Measurements from ENCODE around the gene LPP. TPM values are rescaled to one million over a fixed set of nuclear protein-coding genes. Genes with fewer than 3 reads are reported as not detected.

Gene LPP
- total RNA-seq, 1 experiment from 2014 or later, result 20.4 TPM

DNA sequence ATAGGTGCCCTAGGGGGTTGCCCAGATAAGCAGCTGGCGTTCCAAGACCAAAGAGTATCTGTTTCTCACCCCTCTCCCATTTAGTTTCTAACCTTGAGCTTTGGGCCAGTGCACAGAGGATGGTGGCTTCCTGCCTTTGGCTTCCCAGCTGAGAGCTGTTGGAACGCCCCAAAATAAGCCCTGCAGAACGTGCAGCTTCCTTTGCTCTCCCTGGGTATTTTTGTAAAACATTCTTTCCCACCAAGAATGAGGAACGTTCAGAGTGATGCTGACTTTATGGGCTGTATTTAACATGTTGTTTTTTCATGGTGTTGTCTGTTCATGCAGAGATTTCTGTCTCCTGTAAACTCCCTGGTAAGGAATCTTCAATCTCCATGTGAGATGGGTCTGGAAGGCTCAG, 63.8 kb downstream of the LPP start:
- H3F3A ChIP-seq (ENCODE audit: low read length, unreplicated experiment), result no peaks in the 10 kb centered on the region
- H2AFZ ChIP-seq (ENCODE audit: low read length), result no peak overlapping the region
- ChIA-PET POLR2A (ENCODE audit: unreplicated experiment) (no interaction called here), CTCF (no interaction called here)
- H3K79me2 ChIP-seq (ENCODE audit: low read length), result no peaks in the 10 kb centered on the region; the same call in 1 of the 2 replicates
- H3K9me2 ChIP-seq (replicated peaks; ENCODE audit: low read length), result no peaks in the 10 kb centered on the region
- no TSS peak for BruUV-seq (replicated peaks)
- intact Hi-C loops (cut with micrococcal nuclease), result no loop called here
- no peaks in the 10 kb centered on the region for H3K27me3 ChIP-seq (ENCODE audit: low read length)
- no peak overlapping the region for H3K27ac ChIP-seq (ENCODE audit: low read length)
- H3K4me1 ChIP-seq (ENCODE audit: insufficient read depth, low read length), result no peaks in the 10 kb centered on the region
- no peak overlapping the region for H3K4me2 ChIP-seq (ENCODE audit: low read length)
- ATAC-seq, result no peak
- TF ChIP-seq EZH2 (IDR thresholded peaks at IDR 0.05; ENCODE audit: low read length, unreplicated experiment), result no peak
- TF ChIP-seq CTCF (conservative IDR thresholded peaks at IDR 0.05; ENCODE audit: low read depth, low read length), result no peak
- TF ChIP-seq EZH2phosphoT487 (IDR thresholded peaks at IDR 0.05; ENCODE audit: borderline replicate concordance, low read length), result no peak
- no peak overlapping the region for H3K9ac ChIP-seq (ENCODE audit: low read length)
- no peaks in the 10 kb centered on the region for H3K9me3 ChIP-seq (ENCODE audit: low read length)
- H3K36me3 ChIP-seq (ENCODE audit: low read depth, low read length), result no peaks in the 10 kb centered on the region
- no peak overlapping the region for H3K4me3 ChIP-seq (ENCODE audit: low read length)
- no peaks in the 10 kb centered on the region for H4K20me1 ChIP-seq (ENCODE audit: low read length)
- no peak for DNase-seq

DNA sequence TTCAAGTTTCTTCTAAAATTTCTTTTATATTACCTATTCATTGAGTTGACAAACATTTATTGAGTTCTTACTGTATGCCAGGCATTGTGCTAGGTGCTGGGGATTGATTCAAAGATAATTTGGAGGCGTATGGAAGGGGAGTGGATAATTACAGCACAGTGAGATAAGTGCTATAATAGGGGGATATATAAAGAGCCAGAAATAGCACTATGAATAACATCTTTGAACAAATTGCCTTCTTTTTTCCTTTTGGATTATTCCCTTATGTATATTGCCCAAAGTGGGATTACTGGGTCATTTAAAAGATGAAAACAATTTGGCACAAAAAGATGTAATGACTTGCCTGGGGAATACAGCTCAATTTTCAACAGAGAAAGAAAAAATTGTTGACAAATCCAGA, 64.6 kb downstream of the LPP start:
- Histone ChIP-seq H3K36me3 (ENCODE audit: low read depth, low read length) (no peaks in the 10 kb centered on the region), H3K4me1 (ENCODE audit: insufficient read depth, low read length) (no peaks in the 10 kb centered on the region), H3K9ac (ENCODE audit: low read length) (no peak overlapping the region), H3K4me3 (ENCODE audit: low read length) (no peak overlapping the region), H3K27ac (ENCODE audit: low read length) (no peak overlapping the region), H3K27me3 (ENCODE audit: low read length) (no peaks in the 10 kb centered on the region), H4K20me1 (ENCODE audit: low read length) (no peaks in the 10 kb centered on the region), H3K9me2 (replicated peaks; ENCODE audit: low read length) (no peaks in the 10 kb centered on the region), H2AFZ (ENCODE audit: low read length) (no peak overlapping the region), H3K79me2 (ENCODE audit: low read length) (no peaks in the 10 kb centered on the region; the same call in 1 of the 2 replicates), H3K9me3 (ENCODE audit: low read length) (no peaks in the 10 kb centered on the region), H3F3A (ENCODE audit: low read length, unreplicated experiment) (no peaks in the 10 kb centered on the region), H3K4me2 (ENCODE audit: low read length) (no peak overlapping the region)
- intact Hi-C loops (cut with micrococcal nuclease), result no loop called here
- TF ChIP-seq EZH2phosphoT487 (IDR thresholded peaks at IDR 0.05; ENCODE audit: borderline replicate concordance, low read length), result no peak
- no peak for TF ChIP-seq CTCF (conservative IDR thresholded peaks at IDR 0.05; ENCODE audit: low read depth, low read length)
- TF ChIP-seq EZH2 (IDR thresholded peaks at IDR 0.05; ENCODE audit: low read length, unreplicated experiment), result no peak
- ChIA-PET POLR2A (ENCODE audit: unreplicated experiment) (interaction anchor here (0.7 kb wide), 1 partner anchor 305 kb away, joined by 14 read pairs; no protein-coding TSS in a partner anchor), CTCF (no interaction called here)
- ATAC-seq (no peak), DNase-seq (no peak)
- no TSS peak for BruUV-seq (replicated peaks)

GRCh38 chr3:188219147-188219546, 65.2 kb downstream of the LPP start:
- H3K36me3 ChIP-seq (ENCODE audit: low read depth, low read length), result no peaks in the 10 kb centered on the region
- no peaks in the 10 kb centered on the region for H3K9me2 ChIP-seq (replicated peaks; ENCODE audit: low read length)
- no peaks in the 10 kb centered on the region for H3K9me3 ChIP-seq (ENCODE audit: low read length)
- no peak overlapping the region for H2AFZ ChIP-seq (ENCODE audit: low read length)
- BruUV-seq (replicated peaks), result no TSS peak
- TF ChIP-seq EZH2 (IDR thresholded peaks at IDR 0.05; ENCODE audit: low read length, unreplicated experiment) (no peak), CTCF (conservative IDR thresholded peaks at IDR 0.05; ENCODE audit: low read depth, low read length) (no peak), EZH2phosphoT487 (IDR thresholded peaks at IDR 0.05; ENCODE audit: borderline replicate concordance, low read length) (no peak)
- intact Hi-C loops (cut with micrococcal nuclease), result no loop called here
- no peak for ATAC-seq
- no peak overlapping the region for H3K4me3 ChIP-seq (ENCODE audit: low read length)
- no peak overlapping the region for H3K9ac ChIP-seq (ENCODE audit: low read length)
- no peak for DNase-seq
- ChIA-PET POLR2A (ENCODE audit: unreplicated experiment) (interaction anchor here (0.6 kb wide), 1 partner anchor 482 kb away, joined by 7 read pairs; no protein-coding TSS in a partner anchor), CTCF (no interaction called here)
- H3K27ac ChIP-seq (ENCODE audit: low read length), result no peak overlapping the region
- H3F3A ChIP-seq (ENCODE audit: low read length, unreplicated experiment), result no peaks in the 10 kb centered on the region
- no peaks in the 10 kb centered on the region for H3K4me1 ChIP-seq (ENCODE audit: insufficient read depth, low read length)
- no peaks in the 10 kb centered on the region for H4K20me1 ChIP-seq (ENCODE audit: low read length)
- H3K27me3 ChIP-seq (ENCODE audit: low read length), result no peaks in the 10 kb centered on the region
- H3K4me2 ChIP-seq (ENCODE audit: low read length), result no peak overlapping the region
- no peaks in the 10 kb centered on the region; the same call in 1 of the 2 replicates for H3K79me2 ChIP-seq (ENCODE audit: low read length)

Measured in PC-3 (cell line).